Measurements from ENCODE around the gene TOMM34. TPM values are rescaled to one million over a fixed set of nuclear protein-coding genes. Genes with fewer than 3 reads are reported as not detected.

The TOMM34 gene
- total and polyA plus RNA-seq, 2 of the 13 experiments (the other 11 are each of a cell fraction or from before 2014, with no cell fraction given), result 36.2 to 52.0 TPM

DNA sequence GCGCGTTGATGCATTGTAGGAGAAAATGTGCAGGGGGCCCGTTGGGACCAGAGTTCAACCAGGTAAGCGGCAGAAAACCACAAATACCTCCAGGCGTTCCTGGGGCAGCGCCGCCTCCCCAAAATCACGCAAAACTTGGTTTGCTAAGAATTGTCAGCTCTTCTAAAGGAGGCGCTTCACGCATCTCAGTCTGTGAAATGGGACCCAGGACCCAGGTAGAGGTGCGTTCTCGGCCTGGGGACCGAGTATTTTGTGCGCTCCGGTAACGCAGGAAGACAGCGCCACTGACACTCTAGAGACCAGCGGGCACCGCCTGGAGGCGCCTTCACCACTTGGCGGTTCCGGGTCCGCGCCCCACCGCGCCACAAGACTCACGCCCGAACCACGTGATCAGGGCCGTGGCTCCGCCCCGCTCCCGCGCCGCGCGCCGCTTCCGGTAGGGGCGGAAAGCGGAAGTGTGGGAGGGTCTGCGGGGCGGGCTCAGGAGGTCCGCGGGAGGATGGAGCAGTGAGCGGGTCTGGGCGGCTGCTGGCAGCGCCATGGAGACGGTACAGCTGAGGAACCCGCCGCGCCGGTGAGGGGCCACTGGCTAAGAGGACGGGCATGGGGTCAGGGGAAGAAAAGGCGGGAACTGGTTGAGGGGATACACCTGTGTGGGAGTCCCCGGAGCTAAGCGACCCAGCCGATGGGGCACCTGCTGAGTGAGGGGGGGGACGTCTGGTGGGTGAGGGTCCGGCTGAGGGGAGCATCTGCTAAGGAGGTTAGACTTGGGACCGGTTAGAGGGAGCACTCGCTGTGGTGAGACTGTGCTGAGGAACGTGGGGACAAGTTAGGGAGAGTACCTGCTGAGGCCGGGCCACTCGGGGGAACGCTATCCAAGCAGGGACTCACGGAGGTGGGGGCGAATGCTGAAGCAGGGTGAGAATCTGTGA is 6.1 kb upstream of the TOMM34 start, which contains the start of gene STK4 (continued):
- TF ChIP-seq, protein P1, sequence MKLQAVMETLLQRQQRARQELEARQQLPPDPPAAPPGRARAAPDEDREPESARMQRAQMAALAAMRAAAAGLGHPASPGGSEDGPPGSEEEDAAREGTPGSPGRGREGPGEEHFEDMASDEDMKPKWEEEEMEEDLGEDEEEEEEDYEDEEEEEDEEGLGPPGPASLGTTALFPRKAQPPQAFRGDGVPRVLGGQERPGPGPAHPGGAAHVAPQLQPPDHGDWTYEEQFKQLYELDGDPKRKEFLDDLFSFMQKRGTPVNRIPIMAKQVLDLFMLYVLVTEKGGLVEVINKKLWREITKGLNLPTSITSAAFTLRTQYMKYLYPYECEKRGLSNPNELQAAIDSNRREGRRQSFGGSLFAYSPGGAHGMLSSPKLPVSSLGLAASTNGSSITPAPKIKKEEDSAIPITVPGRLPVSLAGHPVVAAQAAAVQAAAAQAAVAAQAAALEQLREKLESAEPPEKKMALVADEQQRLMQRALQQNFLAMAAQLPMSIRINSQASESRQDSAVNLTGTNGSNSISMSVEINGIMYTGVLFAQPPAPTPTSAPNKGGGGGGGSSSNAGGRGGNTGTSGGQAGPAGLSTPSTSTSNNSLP (IDR thresholded peaks at IDR 0.05; ENCODE audit: low read depth, low read length), result no peak
- peak; percentile 92 for TF ChIP-seq ZSCAN21 (CRISPR knock-in tag; IDR thresholded peaks at IDR 0.05; ENCODE audit: borderline replicate concordance)
- TF ChIP-seq ZNF782 (CRISPR knock-in tag; IDR thresholded peaks at IDR 0.05; ENCODE audit: borderline replicate concordance), result peak; percentile 98
- TF ChIP-seq FOXC1 (CRISPR knock-in tag; IDR thresholded peaks at IDR 0.05; ENCODE audit: borderline replicate concordance), result peak; percentile 98
- TF ChIP-seq ZFP62 (CRISPR knock-in tag; IDR thresholded peaks at IDR 0.05), result no peak
- peak; percentile 97 for TF ChIP-seq ARNT2 (CRISPR knock-in tag; IDR thresholded peaks at IDR 0.05; ENCODE audit: low read depth)
- peak; percentile 99 for TF ChIP-seq HDAC1 (CRISPR knock-in tag; IDR thresholded peaks at IDR 0.05)
- peak; percentile 92; the same call in 1 of the 2 replicates for TF ChIP-seq ZNF431 (CRISPR knock-in tag; IDR thresholded peaks at IDR 0.05; ENCODE audit: borderline replicate concordance, low read depth)
- peak; percentile 92 for TF ChIP-seq CBFB (CRISPR knock-in tag; IDR thresholded peaks at IDR 0.05)
- TF ChIP-seq SRSF4 (IDR thresholded peaks at IDR 0.05; ENCODE audit: low read depth, low read length, poor library complexity, severe bottlenecking), result no peak
- TF ChIP-seq ZNF776 (CRISPR knock-in tag; IDR thresholded peaks at IDR 0.05), result peak; percentile 91; the same call in 1 of the 2 replicates
- peak; percentile 97 for TF ChIP-seq HNRNPK (IDR thresholded peaks at IDR 0.05; ENCODE audit: low read depth, low read length, poor library complexity, severe bottlenecking)
- peak; percentile 98 for TF ChIP-seq ZNF234 (CRISPR knock-in tag; conservative IDR thresholded peaks at IDR 0.05)
- TF ChIP-seq SCMH1 (CRISPR knock-in tag; IDR thresholded peaks at IDR 0.05; ENCODE audit: borderline replicate concordance), result no peak
- peak; percentile 56 for TF ChIP-seq CCAR2 (optimal IDR thresholded peaks at IDR 0.05; ENCODE audit: low read depth, low read length)
- TF ChIP-seq KDM2A (CRISPR knock-in tag; IDR thresholded peaks at IDR 0.05; ENCODE audit: borderline replicate concordance, low read depth), result peak; percentile 99
- peak; percentile 73 for TF ChIP-seq FOXO1 (CRISPR knock-in tag; IDR thresholded peaks at IDR 0.05)
- TF ChIP-seq, protein P2, sequence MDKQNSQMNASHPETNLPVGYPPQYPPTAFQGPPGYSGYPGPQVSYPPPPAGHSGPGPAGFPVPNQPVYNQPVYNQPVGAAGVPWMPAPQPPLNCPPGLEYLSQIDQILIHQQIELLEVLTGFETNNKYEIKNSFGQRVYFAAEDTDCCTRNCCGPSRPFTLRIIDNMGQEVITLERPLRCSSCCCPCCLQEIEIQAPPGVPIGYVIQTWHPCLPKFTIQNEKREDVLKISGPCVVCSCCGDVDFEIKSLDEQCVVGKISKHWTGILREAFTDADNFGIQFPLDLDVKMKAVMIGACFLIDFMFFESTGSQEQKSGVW (CRISPR knock-in tag; IDR thresholded peaks at IDR 0.05; ENCODE audit: borderline replicate concordance), result peak; percentile 89; the same call in 1 of the 2 replicates
- TF ChIP-seq, protein P3, sequence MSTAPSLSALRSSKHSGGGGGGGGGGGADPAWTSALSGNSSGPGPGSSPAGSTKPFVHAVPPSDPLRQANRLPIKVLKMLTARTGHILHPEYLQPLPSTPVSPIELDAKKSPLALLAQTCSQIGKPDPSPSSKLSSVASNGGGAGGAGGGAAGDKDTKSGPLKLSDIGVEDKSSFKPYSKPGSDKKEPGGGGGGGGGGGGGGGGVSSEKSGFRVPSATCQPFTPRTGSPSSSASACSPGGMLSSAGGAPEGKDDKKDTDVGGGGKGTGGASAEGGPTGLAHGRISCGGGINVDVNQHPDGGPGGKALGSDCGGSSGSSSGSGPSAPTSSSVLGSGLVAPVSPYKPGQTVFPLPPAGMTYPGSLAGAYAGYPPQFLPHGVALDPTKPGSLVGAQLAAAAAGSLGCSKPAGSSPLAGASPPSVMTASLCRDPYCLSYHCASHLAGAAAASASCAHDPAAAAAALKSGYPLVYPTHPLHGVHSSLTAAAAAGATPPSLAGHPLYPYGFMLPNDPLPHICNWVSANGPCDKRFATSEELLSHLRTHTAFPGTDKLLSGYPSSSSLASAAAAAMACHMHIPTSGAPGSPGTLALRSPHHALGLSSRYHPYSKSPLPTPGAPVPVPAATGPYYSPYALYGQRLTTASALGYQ (CRISPR knock-in tag; IDR thresholded peaks at IDR 0.05), result peak; percentile 81
- TF ChIP-seq, protein P4, sequence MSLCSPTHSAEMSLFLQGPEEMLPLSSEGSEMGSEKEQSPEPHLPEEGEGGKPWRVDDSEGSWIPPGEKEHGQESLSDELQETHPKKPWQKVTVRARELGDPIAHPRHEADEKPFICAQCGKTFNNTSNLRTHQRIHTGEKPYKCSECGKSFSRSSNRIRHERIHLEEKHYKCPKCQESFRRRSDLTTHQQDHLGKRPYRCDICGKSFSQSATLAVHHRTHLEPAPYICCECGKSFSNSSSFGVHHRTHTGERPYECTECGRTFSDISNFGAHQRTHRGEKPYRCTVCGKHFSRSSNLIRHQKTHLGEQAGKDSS (CRISPR knock-in tag; IDR thresholded peaks at IDR 0.05; ENCODE audit: borderline replicate concordance, low read depth), result peak; percentile 86
- peak; percentile 92; the same call in 1 of the 2 replicates for TF ChIP-seq ZNF296 (CRISPR knock-in tag; conservative IDR thresholded peaks at IDR 0.05)
